ENCODE data around the gene FIBP.

DNA sequence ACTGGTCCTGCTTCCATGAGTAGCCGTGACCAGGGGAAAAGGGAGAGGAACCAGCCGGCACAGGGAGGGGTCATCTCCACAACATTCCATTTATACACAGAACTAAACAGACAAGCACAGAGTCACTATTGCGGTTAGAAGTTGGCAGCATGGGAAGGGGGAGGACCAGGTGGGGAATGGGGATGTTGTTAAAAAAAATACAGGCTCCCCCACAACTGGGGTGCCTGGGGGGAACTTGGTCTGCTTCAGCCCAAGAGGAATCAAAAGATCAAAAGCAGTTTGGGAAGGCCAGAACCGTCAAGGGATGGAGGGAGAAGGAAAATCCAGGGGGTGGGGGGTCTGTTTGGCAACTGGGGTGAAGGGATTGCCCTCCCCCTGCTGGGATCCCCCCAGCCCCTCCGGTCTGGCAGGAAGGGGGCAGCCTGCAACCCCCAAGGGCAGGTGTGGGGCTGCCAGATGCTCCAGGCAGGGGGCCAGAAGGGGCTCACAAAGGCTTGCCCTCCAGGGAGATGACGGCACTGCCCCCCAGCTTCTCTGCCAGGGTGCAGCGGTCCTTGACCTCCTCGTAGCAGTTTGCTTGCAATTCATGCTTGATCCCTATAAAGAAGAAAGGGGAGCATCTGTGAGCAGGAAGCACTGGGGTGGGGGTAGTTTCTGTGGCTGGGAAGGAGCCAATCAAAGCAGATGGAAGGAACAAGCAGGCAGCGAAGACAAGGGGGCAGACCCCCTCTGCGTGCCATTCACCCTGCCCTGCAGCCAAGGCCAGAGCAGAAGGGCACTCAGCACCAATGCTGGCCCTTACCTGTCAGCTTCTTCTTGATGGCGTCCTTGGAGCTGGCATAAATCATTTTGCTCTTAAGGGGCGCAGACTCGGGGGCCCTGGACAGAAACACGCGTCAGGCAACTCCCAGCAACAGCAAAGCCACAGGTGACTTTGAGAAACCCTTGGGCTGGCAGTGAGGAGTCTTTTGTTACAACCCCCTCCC lies 33.1 kb downstream of the FIBP start:
- no peak for TF ChIP-seq POLR2A (IDR thresholded peaks at IDR 0.05)
- TF ChIP-seq, protein P1, sequence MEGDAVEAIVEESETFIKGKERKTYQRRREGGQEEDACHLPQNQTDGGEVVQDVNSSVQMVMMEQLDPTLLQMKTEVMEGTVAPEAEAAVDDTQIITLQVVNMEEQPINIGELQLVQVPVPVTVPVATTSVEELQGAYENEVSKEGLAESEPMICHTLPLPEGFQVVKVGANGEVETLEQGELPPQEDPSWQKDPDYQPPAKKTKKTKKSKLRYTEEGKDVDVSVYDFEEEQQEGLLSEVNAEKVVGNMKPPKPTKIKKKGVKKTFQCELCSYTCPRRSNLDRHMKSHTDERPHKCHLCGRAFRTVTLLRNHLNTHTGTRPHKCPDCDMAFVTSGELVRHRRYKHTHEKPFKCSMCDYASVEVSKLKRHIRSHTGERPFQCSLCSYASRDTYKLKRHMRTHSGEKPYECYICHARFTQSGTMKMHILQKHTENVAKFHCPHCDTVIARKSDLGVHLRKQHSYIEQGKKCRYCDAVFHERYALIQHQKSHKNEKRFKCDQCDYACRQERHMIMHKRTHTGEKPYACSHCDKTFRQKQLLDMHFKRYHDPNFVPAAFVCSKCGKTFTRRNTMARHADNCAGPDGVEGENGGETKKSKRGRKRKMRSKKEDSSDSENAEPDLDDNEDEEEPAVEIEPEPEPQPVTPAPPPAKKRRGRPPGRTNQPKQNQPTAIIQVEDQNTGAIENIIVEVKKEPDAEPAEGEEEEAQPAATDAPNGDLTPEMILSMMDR (IDR thresholded peaks at IDR 0.05) = no peak
